HepG2 (cell line): Measurements from ENCODE around the gene AJUBA. TPM values are rescaled to one million over a fixed set of nuclear protein-coding genes. Genes with fewer than 3 reads are reported as not detected.

Experiments
- AGO1 ChIP-seq: fragments of 200-400 bp; formaldehyde crosslinking; IDR thresholded peaks from 2 replicates; pipeline ENCODE4 v1.6.1; 2017; ENCODE audit warnings: mild to moderate bottlenecking, low read depth, low read length, moderate library complexity; ENCODE audit not compliant: poor library complexity, severe bottlenecking
- FOXO1 ChIP-seq: sonication (generic); formaldehyde crosslinking; IDR thresholded peaks from 2 replicates; pipeline ENCODE4 v1.4.0; 2020; ENCODE audit warnings: missing genetic modification reagents
- IRF9 ChIP-seq: sonication (generic); formaldehyde crosslinking; IDR thresholded peaks from 2 replicates; pipeline ENCODE4 v1.8.0; 2022; ENCODE audit warnings: missing genetic modification reagents, mild to moderate bottlenecking, borderline replicate concordance
- KLF11 ChIP-seq: IDR thresholded peaks from 2 replicates; pipeline ENCODE4 v1.6.1; 2016; ENCODE audit warnings: missing compliant biosample characterization
- LCORL ChIP-seq, 2 experiments: fragments of 450-650 bp in 1 of 2; sonication (generic) in 1 of 2; formaldehyde crosslinking in 1 of 2; IDR thresholded peaks; 2 replicates each; pipeline versions ENCODE4 v1.5.0 to v1.6.1; 2017 to 2020; ENCODE audit warnings: antibody characterized with exemption in 1 of 2, missing genetic modification reagents in 1 of 2
- NR2C2 ChIP-seq: sonication (generic); formaldehyde crosslinking; IDR thresholded peaks from 2 replicates; pipeline ENCODE4 v1.4.0; 2020; ENCODE audit warnings: missing genetic modification reagents, mild to moderate bottlenecking, moderate library complexity, borderline replicate concordance
- PPARG ChIP-seq: conservative IDR thresholded peaks from 2 replicates; pipeline ENCODE4 v1.6.1; 2016; ENCODE audit warnings: missing biosample characterization, missing genetic modification reagents
- REPIN1 ChIP-seq: sonication (generic); formaldehyde crosslinking; IDR thresholded peaks from 2 replicates; pipeline ENCODE4 v1.8.0; 2022; ENCODE audit warnings: missing genetic modification reagents, low read depth, mild to moderate bottlenecking, borderline replicate concordance
- SUZ12 ChIP-seq: fragments of 150-350 bp; IDR thresholded peaks from 2 replicates; pipeline ENCODE4 v1.6.1; 2014; ENCODE audit warnings: low read depth, low read length
- TAF1 ChIP-seq: sonication (generic); formaldehyde crosslinking; IDR thresholded peaks from 2 replicates; pipeline ENCODE4 v1.4.0; 2020; ENCODE audit warnings: missing genetic modification reagents
- ZHX1 ChIP-seq: sonication (generic); formaldehyde crosslinking; IDR thresholded peaks from 2 replicates; pipeline ENCODE4 v1.8.1; 2022; ENCODE audit warnings: low read depth, mild to moderate bottlenecking, missing genetic modification reagents
- ZIK1 ChIP-seq: sonication (generic); formaldehyde crosslinking; IDR thresholded peaks from 2 replicates; pipeline ENCODE4 v1.5.0; 2020; ENCODE audit warnings: mild to moderate bottlenecking, low read depth, missing genetic modification reagents, borderline replicate concordance
- ZNF296 ChIP-seq: sonication (generic); formaldehyde crosslinking; conservative IDR thresholded peaks from 2 replicates; pipeline ENCODE4 v1.5.0; 2020; ENCODE audit warnings: mild to moderate bottlenecking, missing genetic modification reagents
- ZNF576 ChIP-seq: sonication (generic); formaldehyde crosslinking; IDR thresholded peaks from 2 replicates; pipeline ENCODE4 v1.4.0; 2020; ENCODE audit warnings: mild to moderate bottlenecking, missing genetic modification reagents
- ZNF605 ChIP-seq: sonication (generic); formaldehyde crosslinking; IDR thresholded peaks from 2 replicates; pipeline ENCODE4 v1.8.0; 2022; ENCODE audit warnings: mild to moderate bottlenecking, missing genetic modification reagents
- polyA plus RNA-seq, 8 experiments: library from polyadenylated mRNA; depleted of rRNA in 3 of 8; stranded (reverse) in 7 of 8; unstranded in 1 of 8; fragments of >200 nt; fragmentation: Illumina TruSeq in 4 of 8; extraction: Trizol in 4 of 8; gene quantifications; 2 replicates each; pipeline versions ENCODE4 v1.2.1 to v1.2.3, GENCODE V29; 2011 to 2016; ENCODE audit warnings: low read depth in 4 of 8, missing spikeins in 1 of 8, mixed read lengths in 1 of 8; ENCODE audit not compliant: insufficient read depth in 1 of 8
- total RNA-seq, 5 experiments: library from RNA; depleted of rRNA; stranded (reverse); fragments of >200 nt; fragmentation: Illumina TruSeq; extraction: Trizol; gene quantifications; 2 replicates each; pipeline ENCODE4 v1.2.3, GENCODE V29; 2016; ENCODE audit warnings: low read depth in 1 of 5
- TF ChIP-seq, protein P1 (sequence below): sonication (generic); formaldehyde crosslinking; IDR thresholded peaks from 2 replicates; pipeline ENCODE4 v1.9.0; 2021; ENCODE audit warnings: missing genetic modification reagents, borderline replicate concordance
- TF ChIP-seq, protein P2 (sequence below): sonication (generic); formaldehyde crosslinking; IDR thresholded peaks from 2 replicates; pipeline ENCODE4 v1.5.0; 2020; ENCODE audit warnings: missing genetic modification reagents
- TF ChIP-seq, protein P3 (sequence below): sonication (generic); formaldehyde crosslinking; IDR thresholded peaks from 2 replicates; pipeline ENCODE4 v1.8.1; 2023; ENCODE audit warnings: mild to moderate bottlenecking, missing genetic modification reagents

The AJUBA gene
- total and polyA plus RNA-seq, 2 of the 13 experiments (the other 11 are each of a cell fraction or from before 2014, with no cell fraction given): 157 to 241 TPM

DNA sequence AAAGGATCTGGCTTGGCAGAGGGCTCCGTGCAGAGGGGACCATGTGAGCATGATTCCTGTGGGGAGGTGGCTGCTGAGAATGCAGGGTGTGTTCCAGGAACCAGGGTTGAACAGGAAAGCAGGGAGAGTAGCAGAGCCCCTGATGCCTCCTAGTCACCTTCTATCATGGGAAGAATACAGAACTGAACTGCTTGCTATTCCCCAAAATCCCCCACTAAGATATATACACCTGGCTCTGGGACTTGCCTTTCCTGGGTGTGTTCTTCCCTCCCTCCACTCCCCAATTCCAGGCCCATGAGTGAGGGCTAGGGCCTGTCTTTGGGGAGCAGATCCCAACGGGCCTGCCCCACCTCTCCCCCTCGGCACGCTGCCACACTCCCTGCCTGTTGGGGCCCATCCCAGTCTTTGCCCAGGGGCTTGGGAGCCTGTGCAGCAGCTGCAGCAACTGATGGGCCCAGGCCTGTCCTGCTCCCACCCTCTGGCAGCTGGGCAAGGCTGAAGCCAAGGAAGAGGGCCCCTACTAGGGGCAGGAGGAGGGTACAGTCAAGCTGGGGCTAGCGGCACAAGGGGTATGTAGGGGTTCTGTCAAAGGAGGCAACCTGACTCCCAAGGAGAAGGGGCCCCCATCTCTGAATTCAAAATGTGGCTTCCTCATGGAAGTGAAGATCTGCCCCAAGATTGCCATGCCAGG, 3.2 kb downstream of the AJUBA start (continued):
- TF ChIP-seq, protein P1, sequence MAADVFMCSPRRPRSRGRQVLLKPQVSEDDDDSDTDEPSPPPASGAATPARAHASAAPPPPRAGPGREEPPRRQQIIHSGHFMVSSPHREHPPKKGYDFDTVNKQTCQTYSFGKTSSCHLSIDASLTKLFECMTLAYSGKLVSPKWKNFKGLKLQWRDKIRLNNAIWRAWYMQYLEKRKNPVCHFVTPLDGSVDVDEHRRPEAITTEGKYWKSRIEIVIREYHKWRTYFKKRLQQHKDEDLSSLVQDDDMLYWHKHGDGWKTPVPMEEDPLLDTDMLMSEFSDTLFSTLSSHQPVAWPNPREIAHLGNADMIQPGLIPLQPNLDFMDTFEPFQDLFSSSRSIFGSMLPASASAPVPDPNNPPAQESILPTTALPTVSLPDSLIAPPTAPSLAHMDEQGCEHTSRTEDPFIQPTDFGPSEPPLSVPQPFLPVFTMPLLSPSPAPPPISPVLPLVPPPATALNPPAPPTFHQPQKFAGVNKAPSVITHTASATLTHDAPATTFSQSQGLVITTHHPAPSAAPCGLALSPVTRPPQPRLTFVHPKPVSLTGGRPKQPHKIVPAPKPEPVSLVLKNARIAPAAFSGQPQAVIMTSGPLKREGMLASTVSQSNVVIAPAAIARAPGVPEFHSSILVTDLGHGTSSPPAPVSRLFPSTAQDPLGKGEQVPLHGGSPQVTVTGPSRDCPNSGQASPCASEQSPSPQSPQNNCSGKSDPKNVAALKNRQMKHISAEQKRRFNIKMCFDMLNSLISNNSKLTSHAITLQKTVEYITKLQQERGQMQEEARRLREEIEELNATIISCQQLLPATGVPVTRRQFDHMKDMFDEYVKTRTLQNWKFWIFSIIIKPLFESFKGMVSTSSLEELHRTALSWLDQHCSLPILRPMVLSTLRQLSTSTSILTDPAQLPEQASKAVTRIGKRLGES (CRISPR knock-in tag): no peak
- TF ChIP-seq ZNF576 (no peak), LCORL (IDR thresholded peaks at IDR 0.05) (no peak), LCORL (CRISPR knock-in tag; IDR thresholded peaks at IDR 0.05) (no peak), TAF1 (CRISPR knock-in tag) (peak; percentile 55; the same call in 1 of the 2 replicates), NR2C2 (CRISPR knock-in tag) (0 out of 2 replicates have a peak, but pooled peaks have one; percentile 31), ZIK1 (no peak; the same call in 1 of the 2 replicates), PPARG (CRISPR knock-in tag) (0 out of 2 replicates have a peak, but pooled peaks have one; percentile 14), ZNF605 (CRISPR knock-in tag) (no peak), FOXO1 (peak; percentile 77), KLF11 (no peak), REPIN1 (CRISPR knock-in tag) (no peak), IRF9 (CRISPR knock-in tag) (peak; percentile 52), AGO1 (peak; percentile 84), SUZ12 (0 out of 2 replicates have a peak, but pooled peaks have one; percentile 9), ZHX1 (no peak), ZNF296 (CRISPR knock-in tag) (no peak)
- TF ChIP-seq, protein P2, sequence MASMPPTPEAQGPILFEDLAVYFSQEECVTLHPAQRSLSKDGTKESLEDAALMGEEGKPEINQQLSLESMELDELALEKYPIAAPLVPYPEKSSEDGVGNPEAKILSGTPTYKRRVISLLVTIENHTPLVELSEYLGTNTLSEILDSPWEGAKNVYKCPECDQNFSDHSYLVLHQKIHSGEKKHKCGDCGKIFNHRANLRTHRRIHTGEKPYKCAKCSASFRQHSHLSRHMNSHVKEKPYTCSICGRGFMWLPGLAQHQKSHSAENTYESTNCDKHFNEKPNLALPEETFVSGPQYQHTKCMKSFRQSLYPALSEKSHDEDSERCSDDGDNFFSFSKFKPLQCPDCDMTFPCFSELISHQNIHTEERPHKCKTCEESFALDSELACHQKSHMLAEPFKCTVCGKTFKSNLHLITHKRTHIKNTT (CRISPR knock-in tag): no peak
- TF ChIP-seq, protein P3, sequence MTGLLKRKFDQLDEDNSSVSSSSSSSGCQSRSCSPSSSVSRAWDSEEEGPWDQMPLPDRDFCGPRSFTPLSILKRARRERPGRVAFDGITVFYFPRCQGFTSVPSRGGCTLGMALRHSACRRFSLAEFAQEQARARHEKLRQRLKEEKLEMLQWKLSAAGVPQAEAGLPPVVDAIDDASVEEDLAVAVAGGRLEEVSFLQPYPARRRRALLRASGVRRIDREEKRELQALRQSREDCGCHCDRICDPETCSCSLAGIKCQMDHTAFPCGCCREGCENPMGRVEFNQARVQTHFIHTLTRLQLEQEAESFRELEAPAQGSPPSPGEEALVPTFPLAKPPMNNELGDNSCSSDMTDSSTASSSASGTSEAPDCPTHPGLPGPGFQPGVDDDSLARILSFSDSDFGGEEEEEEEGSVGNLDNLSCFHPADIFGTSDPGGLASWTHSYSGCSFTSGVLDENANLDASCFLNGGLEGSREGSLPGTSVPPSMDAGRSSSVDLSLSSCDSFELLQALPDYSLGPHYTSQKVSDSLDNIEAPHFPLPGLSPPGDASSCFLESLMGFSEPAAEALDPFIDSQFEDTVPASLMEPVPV (CRISPR knock-in tag): no peak
